Kidney epithelial cell (primary cell): Measurements from ENCODE around the gene ADAMTS18. TPM values are rescaled to one million over a fixed set of nuclear protein-coding genes. Genes with fewer than 3 reads are reported as not detected.
A peak's percentile ranks its signal among the peaks of the same experiment; 100 is the strongest.
"Not testable (repeated sequence)": the region's sequence is repeated elsewhere in the genome, so short reads cannot be mapped to it uniquely, and the experiment has no call there.

ENCODE experiments used
- DNase-seq: peaks from one replicate; pipeline ENCODE4 v3.0.0-alpha.2; 2010; ENCODE audit warnings: low read depth
- H3K27me3 ChIP-seq: 2 replicates; pipeline ENCODE4 v1.6.0; 2011; ENCODE audit warnings: low read length; ENCODE audit not compliant: control insufficient read depth, insufficient read depth
- H3K36me3 ChIP-seq: 2 replicates; pipeline ENCODE4 v1.5.1; 2011; ENCODE audit warnings: low read length; ENCODE audit not compliant: control insufficient read depth, insufficient read depth
- H3K4me3 ChIP-seq: 2 replicates; pipeline ENCODE4 v1.5.1; 2011; ENCODE audit warnings: low read depth, mild to moderate bottlenecking, control low read depth, low read length
- CTCF ChIP-seq: IDR thresholded peaks from 2 replicates; pipeline ENCODE4 v1.5.1; 2011; ENCODE audit warnings: mild to moderate bottlenecking, moderate library complexity, low read length, control low read depth, inconsistent platforms; ENCODE audit not compliant: insufficient read depth, poor library complexity, severe bottlenecking
- total RNA-seq: library from RNA; depleted of rRNA; stranded (reverse); fragments of >200 nt; gene quantifications from 2 replicates; pipeline ENCODE4 v1.2.3, GENCODE V29; 2015

The ADAMTS18 gene
- total RNA-seq, 1 donor from 2014 or later = 2.0 TPM

GRCh38 chr16:77246150-77246549 lies 188.7 kb downstream of the ADAMTS18 start:
- Histone ChIP-seq H3K4me3 (no peak overlapping the region), H3K27me3 (no peaks in the 10 kb centered on the region), H3K36me3 (no peaks in the 10 kb centered on the region)
- no peak for TF ChIP-seq CTCF
- DNase-seq = no peak

- H3K27me3 ChIP-seq, H3K36me3 ChIP-seq, DNase-seq, H3K4me3 ChIP-seq: not testable (repeated sequence)
Measured at GRCh38 chr16:77242471-77242870, 192.4 kb downstream of the ADAMTS18 start.

- peaks cover 1% of the 10 kb centered on the region for H3K36me3 ChIP-seq
- no peak overlapping the region for H3K4me3 ChIP-seq
- no peaks in the 10 kb centered on the region for H3K27me3 ChIP-seq
- TF ChIP-seq CTCF = no peak
- DNase-seq = no peak
Measured at GRCh38 chr16:77238593-77238992, 196.2 kb downstream of the ADAMTS18 start.

GRCh38 chr16:77236063-77236511 lies 198.7 kb downstream of the ADAMTS18 start:
- peak; percentile 99 for TF ChIP-seq CTCF
- H3K36me3 ChIP-seq = peaks cover 1% of the 10 kb centered on the region
- no peaks in the 10 kb centered on the region for H3K27me3 ChIP-seq
- DNase-seq = no peak
- H3K4me3 ChIP-seq = no peak overlapping the region

- no peak for TF ChIP-seq CTCF
- no peak for DNase-seq
- Histone ChIP-seq H3K27me3 (no peaks in the 10 kb centered on the region), H3K4me3 (no peak overlapping the region), H3K36me3 (no peaks in the 10 kb centered on the region)
Measured at GRCh38 chr16:77234611-77235010, 200.2 kb downstream of the ADAMTS18 start.

- TF ChIP-seq CTCF = no peak
- Histone ChIP-seq H3K27me3 (no peaks in the 10 kb centered on the region), H3K4me3 (no peak overlapping the region), H3K36me3 (no peaks in the 10 kb centered on the region)
- DNase-seq = no peak
Measured at GRCh38 chr16:77233799-77234519, 200.9 kb downstream of the ADAMTS18 start.

Other genes starting within 250 kb of the ADAMTS18 start
- gene MON1B, start 243.8 kb downstream of the ADAMTS18 start, total RNA-seq = 30.0 and 57.1 TPM in 2 replicates
- 3.4 and 7.5 TPM in 2 replicates for gene SYCE1L, start 235.6 kb downstream of the ADAMTS18 start, total RNA-seq